BLaER1 treated with 17β-estradiol and CSF1 and Interleukin-3, amounts not matched to agents 10 nM and 100 nM (cell line): ENCODE data around the gene COLQ.

Experiments
- H3K27ac ChIP-seq, 11 experiments: shearing (Covaris generic); formaldehyde crosslinking; 2 replicates each; pipeline ENCODE4 v1.8.1; 2022
- H3K27me3 ChIP-seq, 11 experiments: shearing (Covaris generic); formaldehyde crosslinking; 2 replicates each; pipeline ENCODE4 v1.8.1; 2022
- H3K36me3 ChIP-seq, 11 experiments: shearing (Covaris generic); formaldehyde crosslinking; 2 replicates each; pipeline ENCODE4 v1.8.1; 2022
- H3K4me1 ChIP-seq, 10 experiments: shearing (Covaris generic); formaldehyde crosslinking; 2 replicates each; pipeline ENCODE4 v1.8.1; 2022
- H3K4me2 ChIP-seq, 11 experiments: shearing (Covaris generic); formaldehyde crosslinking; 2 replicates each; pipeline ENCODE4 v1.8.1; 2022
- H3K4me3 ChIP-seq, 10 experiments: shearing (Covaris generic); formaldehyde crosslinking; 2 replicates each; pipeline ENCODE4 v1.8.1; 2022
- H3K9ac ChIP-seq, 11 experiments: shearing (Covaris generic); formaldehyde crosslinking; 2 replicates each; pipeline ENCODE4 v1.8.1; 2022
- H3K9me3 ChIP-seq, 11 experiments: shearing (Covaris generic); formaldehyde crosslinking; replicated peaks in 1 of 11; 2 replicates each; pipeline ENCODE4 v1.8.1; 2022
- H4K20me1 ChIP-seq, 11 experiments: shearing (Covaris generic); formaldehyde crosslinking; 2 replicates each; pipeline ENCODE4 v1.8.1; 2022
- Cebpa-rat ChIP-seq, 11 experiments: shearing (Covaris generic); IDR thresholded peaks; 2 replicates each; pipeline ENCODE4 v1.8.1; 2022

COLQ gene

GRCh38 chr3:15500107-15500724, 21.3 kb downstream of the COLQ start:
- no peaks in the 10 kb centered on the region for H3K36me3 ChIP-seq
- no peaks in the 10 kb centered on the region for H3K9me3 ChIP-seq
- no peaks in the 10 kb centered on the region for H4K20me1 ChIP-seq
- H3K4me1 ChIP-seq = peaks cover 0 to 21% (median 0%) of the 10 kb centered on the region in 10 experiments; a peak in 8 of 20 replicates
- H3K4me3 ChIP-seq = no peak overlapping the region
- H3K27ac ChIP-seq = no peak overlapping the region
- peak overlapping the region in 3 of 11 experiments; percentile 9 to 59 (median 52); a peak in 4 of 22 replicates for H3K4me2 ChIP-seq
- no peak for TF ChIP-seq Cebpa-rat (IDR thresholded peaks at IDR 0.05)
- H3K27me3 ChIP-seq = no peaks in the 10 kb centered on the region
- H3K9ac ChIP-seq = no peak overlapping the region

- Histone ChIP-seq H3K36me3 (no peaks in the 10 kb centered on the region), H3K4me3 (no peak overlapping the region), H4K20me1 (no peaks in the 10 kb centered on the region), H3K4me1 (peaks cover 0 to 21% (median 0%) of the 10 kb centered on the region in 10 experiments; a peak in 8 of 20 replicates), H3K27me3 (no peaks in the 10 kb centered on the region), H3K9ac (no peak overlapping the region), H3K27ac (no peak overlapping the region), H3K9me3 (no peaks in the 10 kb centered on the region), H3K4me2 (peak overlapping the region in 3 of 11 experiments; percentile 9 to 59 (median 52); a peak in 3 of 22 replicates)
- no peak for TF ChIP-seq Cebpa-rat (IDR thresholded peaks at IDR 0.05)
Measured at GRCh38 chr3:15499536-15499935, 22.0 kb downstream of the COLQ start.

GRCh38 chr3:15498431-15499214, 22.9 kb downstream of the COLQ start:
- Histone ChIP-seq H3K27ac (no peak overlapping the region), H3K4me2 (no peak overlapping the region), H3K27me3 (no peaks in the 10 kb centered on the region), H3K36me3 (no peaks in the 10 kb centered on the region), H4K20me1 (no peaks in the 10 kb centered on the region), H3K4me1 (peaks cover 0 to 21% (median 0%) of the 10 kb centered on the region in 10 experiments; a peak in 8 of 20 replicates), H3K9me3 (no peaks in the 10 kb centered on the region), H3K9ac (no peak overlapping the region), H3K4me3 (no peak overlapping the region)
- TF ChIP-seq Cebpa-rat (IDR thresholded peaks at IDR 0.05) = no peak

GRCh38 chr3:15497964-15498363, 23.5 kb downstream of the COLQ start:
- Histone ChIP-seq H4K20me1 (no peaks in the 10 kb centered on the region), H3K9ac (no peak overlapping the region), H3K4me2 (no peak overlapping the region), H3K9me3 (no peaks in the 10 kb centered on the region), H3K4me3 (no peak overlapping the region), H3K36me3 (no peaks in the 10 kb centered on the region), H3K27ac (no peak overlapping the region), H3K4me1 (peaks cover 0 to 21% (median 0%) of the 10 kb centered on the region in 10 experiments; a peak in 5 of 20 replicates), H3K27me3 (no peaks in the 10 kb centered on the region)
- TF ChIP-seq Cebpa-rat (IDR thresholded peaks at IDR 0.05) = no peak

GRCh38 chr3:15496341-15496664, 25.2 kb downstream of the COLQ start:
- H3K27ac ChIP-seq = no peak overlapping the region

GRCh38 chr3:15495461-15496340, 25.8 kb downstream of the COLQ start:
- Histone ChIP-seq H3K36me3 (no peaks in the 10 kb centered on the region), H3K9ac (no peak overlapping the region), H3K4me2 (no peak overlapping the region), H3K4me1 (peaks cover 0 to 14% (median 0%) of the 10 kb centered on the region in 10 experiments; a peak in 5 of 20 replicates), H3K27ac (no peak overlapping the region), H3K9me3 (no peaks in the 10 kb centered on the region), H4K20me1 (no peaks in the 10 kb centered on the region), H3K4me3 (no peak overlapping the region), H3K27me3 (no peaks in the 10 kb centered on the region)
- no peak for TF ChIP-seq Cebpa-rat (IDR thresholded peaks at IDR 0.05)

More at GRCh38 chr3:15496341-15496664, 25.2 kb downstream of the COLQ start:
- Histone ChIP-seq H4K20me1 (no peaks in the 10 kb centered on the region), H3K4me3 (no peak overlapping the region), H3K27me3 (no peaks in the 10 kb centered on the region), H3K36me3 (no peaks in the 10 kb centered on the region), H3K9me3 (no peaks in the 10 kb centered on the region), H3K9ac (no peak overlapping the region), H3K4me1 (peaks cover 0 to 20% (median 0%) of the 10 kb centered on the region in 10 experiments; a peak in 5 of 20 replicates), H3K4me2 (no peak overlapping the region)
- no peak for TF ChIP-seq Cebpa-rat (IDR thresholded peaks at IDR 0.05)

- no peak overlapping the region for H3K4me3 ChIP-seq
- no peak overlapping the region for H3K4me2 ChIP-seq
- no peaks in the 10 kb centered on the region for H3K9me3 ChIP-seq
- H3K4me1 ChIP-seq = peaks cover 0 to 14% (median 0%) of the 10 kb centered on the region in 10 experiments; a peak in 5 of 20 replicates
- TF ChIP-seq Cebpa-rat (IDR thresholded peaks at IDR 0.05) = no peak
- H3K27ac ChIP-seq = no peak overlapping the region
- no peak overlapping the region for H3K9ac ChIP-seq
- no peaks in the 10 kb centered on the region for H3K27me3 ChIP-seq
- H4K20me1 ChIP-seq = no peaks in the 10 kb centered on the region
- 0 out of 22 replicates have a peak, but pooled peaks cover 0 to 7% (median 0%) of the 10 kb centered on the region in 11 experiments for H3K36me3 ChIP-seq
Measured at GRCh38 chr3:15493436-15493835, 28.1 kb downstream of the COLQ start.

GRCh38 chr3:15492847-15493360, 28.6 kb downstream of the COLQ start:
- no peak overlapping the region for H3K4me3 ChIP-seq
- no peak overlapping the region for H3K9ac ChIP-seq
- no peak for TF ChIP-seq Cebpa-rat (IDR thresholded peaks at IDR 0.05)
- H3K27ac ChIP-seq = no peak overlapping the region
- peaks cover 0 to 14% (median 0%) of the 10 kb centered on the region in 10 experiments; a peak in 5 of 20 replicates for H3K4me1 ChIP-seq
- H3K27me3 ChIP-seq = no peaks in the 10 kb centered on the region
- no peaks in the 10 kb centered on the region for H3K9me3 ChIP-seq
- no peaks in the 10 kb centered on the region for H4K20me1 ChIP-seq
- H3K36me3 ChIP-seq = peaks cover 0 to 7% (median 0%) of the 10 kb centered on the region in 11 experiments; a peak in 1 of 22 replicates
- H3K4me2 ChIP-seq = no peak overlapping the region
